Caco-2 (cell line): Measurements from ENCODE around the gene PLCB1. TPM values are rescaled to one million over a fixed set of nuclear protein-coding genes. Genes with fewer than 3 reads are reported as not detected.

ENCODE experiments used
- BruUV-seq: library from RNA; stranded (reverse); fragments of 400-500 nt; replicated peaks from 2 replicates; lab custom pipeline; 2021; lab: Mats Ljungman, UMichigan
- CTCF ChIA-PET: fragments of 300-600 bp; sonication (Branson Sonifier 250); formaldehyde crosslinking; loops from one replicate; lab custom pipeline; 2022; ENCODE audit warnings: antibody characterized with exemption; lab: Charles Lee
- POLR2A ChIA-PET: fragments of 300-600 bp; sonication (Branson Sonifier 250); formaldehyde crosslinking; loops from one replicate; lab custom pipeline; 2022; ENCODE audit warnings: antibody characterized with exemption; lab: Charles Lee
- DNase-seq, 2 experiments: peaks; one replicate each; pipeline versions ENCODE4 v3.0.0 to v3.0.0-alpha.2; 2020 to 2022
- H3K27me3 ChIP-seq: replicated peaks from 2 replicates; pipeline ENCODE4 v1.6.0; 2011; ENCODE audit warnings: low read length; ENCODE audit not compliant: control insufficient read depth, insufficient read depth
- H3K36me3 ChIP-seq: 2 replicates; pipeline ENCODE4 v1.5.1; 2011; ENCODE audit warnings: low read length; ENCODE audit not compliant: control insufficient read depth, insufficient read depth
- H3K4me1 ChIP-seq: fragments of 250-450 bp; sonication (Bioruptor Pico); 2 replicates; pipeline ENCODE4 v1.5.1; 2020; ENCODE audit warnings: mild to moderate bottlenecking
- H3K4me3 ChIP-seq: 2 replicates; pipeline ENCODE4 v1.5.1; 2011; ENCODE audit warnings: low read depth, mild to moderate bottlenecking, control low read depth, low read length
- H3K9me3 ChIP-seq: fragments of 250-450 bp; sonication (Bioruptor Pico); 2 replicates; pipeline ENCODE4 v1.5.1; 2020; ENCODE audit warnings: mild to moderate bottlenecking, moderate library complexity
- H3K27ac Mint-ChIP-seq: one replicate; pipeline ENCODE4 v1.8.0; 2022; ENCODE audit warnings: mixed read lengths; ENCODE audit not compliant: unreplicated experiment
- H3K27me3 Mint-ChIP-seq: one replicate; pipeline ENCODE4 v1.8.0; 2022; ENCODE audit warnings: mixed read lengths; ENCODE audit not compliant: insufficient read depth, unreplicated experiment
- H3K36me3 Mint-ChIP-seq: one replicate; pipeline ENCODE4 v1.8.0; 2022; ENCODE audit warnings: mild to moderate bottlenecking, mixed read lengths; ENCODE audit not compliant: insufficient read depth, unreplicated experiment
- H3K4me1 Mint-ChIP-seq: one replicate; pipeline ENCODE4 v1.8.0; 2022; ENCODE audit warnings: low read depth, mixed read lengths; ENCODE audit not compliant: unreplicated experiment
- H3K4me3 Mint-ChIP-seq: one replicate; pipeline ENCODE4 v1.8.0; 2022; ENCODE audit warnings: mild to moderate bottlenecking, moderate library complexity, mixed read lengths; ENCODE audit not compliant: unreplicated experiment
- H3K9me3 Mint-ChIP-seq: one replicate; pipeline ENCODE4 v1.8.0; 2022; ENCODE audit warnings: mixed read lengths; ENCODE audit not compliant: unreplicated experiment
- CTCF ChIP-seq, 2 experiments: fragments of 200-600 bp in 1 of 2; IDR thresholded peaks; 1 replicate in 1 of 2; 2 replicates in 1 of 2; pipeline versions ENCODE4 v1.5.1 to v1.8.0; 2011 to 2022; ENCODE audit warnings: antibody characterized with exemption in 1 of 2, control low read depth in 1 of 2, inconsistent platforms in 1 of 2, low read depth in 1 of 2, low read length in 1 of 2, mild to moderate bottlenecking in 1 of 2, moderate library complexity in 1 of 2; ENCODE audit not compliant: insufficient read depth in 1 of 2, severe bottlenecking in 1 of 2, unreplicated experiment in 1 of 2
- intact Hi-C: fragments of 100-400 bp; cut with micrococcal nuclease; formaldehyde crosslinking; loops from one replicate; pipeline ENCODE4 v1.10.0; 2022; ENCODE audit not compliant: unreplicated experiment
- total RNA-seq: library from RNA; stranded (reverse); gene quantifications from 2 replicates; pipeline ENCODE4 v1.2.3, GENCODE V29; 2022

Gene PLCB1
- total RNA-seq, 1 experiment from 2014 or later, result 105 TPM

- POLR2A ChIA-PET, result no interaction called here
- no peak overlapping the region for H3K27ac Mint-ChIP-seq
- CTCF ChIA-PET, result interaction anchor here (0.8 to 3.0 kb wide), 2 partner anchors 185 to 784 kb away, joined by 3 to 30 read pairs; no protein-coding TSS in a partner anchor
- H3K27me3 Mint-ChIP-seq, result no peaks in the 10 kb centered on the region
- H3K36me3 Mint-ChIP-seq, result peaks cover 18% of the 10 kb centered on the region
- no peaks in the 10 kb centered on the region for H3K9me3 Mint-ChIP-seq
- no peak overlapping the region for H3K4me3 ChIP-seq
- no peak for DNase-seq
- intact Hi-C loops, result loop anchor here (2.0 to 5.0 kb wide), 4 partner anchors 138 to 783 kb away; no protein-coding TSS in a partner anchor
- H3K27me3 ChIP-seq, result no peaks in the 10 kb centered on the region
- H3K4me3 Mint-ChIP-seq, result no peak overlapping the region
- no peaks in the 10 kb centered on the region; the same call in 1 of the 2 replicates for H3K36me3 ChIP-seq
- no peaks in the 10 kb centered on the region for H3K4me1 ChIP-seq
- no peak for TF ChIP-seq CTCF (IDR thresholded peaks at IDR 0.05; ENCODE audit: insufficient read depth in 1 of 2, low read depth in 1 of 2, low read length in 1 of 2, severe bottlenecking in 1 of 2, unreplicated experiment in 1 of 2)
- H3K9me3 ChIP-seq, result no peaks in the 10 kb centered on the region
- no TSS peak for BruUV-seq
- H3K4me1 Mint-ChIP-seq, result no peaks in the 10 kb centered on the region
These were observed 588.0 kb downstream of the PLCB1 start for GRCh38 chr20:8720089-8720488.

DNA sequence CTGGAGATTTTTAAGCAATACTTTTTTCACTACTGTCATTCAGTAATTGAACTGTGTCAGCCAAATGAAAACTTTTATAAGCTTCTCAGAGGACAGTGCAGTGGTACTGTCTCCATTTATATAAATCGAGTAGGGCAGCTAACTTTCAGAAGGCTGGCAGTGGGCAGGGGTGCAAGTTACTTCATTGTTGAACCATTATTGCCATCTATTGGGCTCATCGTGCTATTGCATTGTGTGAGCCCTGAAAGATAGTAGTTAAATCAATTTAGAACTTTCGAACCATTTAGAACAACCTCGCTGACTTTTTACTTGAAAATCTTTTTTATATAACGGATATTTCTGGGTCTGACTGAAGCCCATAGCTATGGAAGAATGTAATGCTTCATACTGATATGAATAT lies 589.0 kb downstream of the PLCB1 start:
- Histone ChIP-seq H3K4me1 (no peaks in the 10 kb centered on the region), H3K9me3 (no peaks in the 10 kb centered on the region), H3K27me3 (no peaks in the 10 kb centered on the region), H3K4me3 (no peak overlapping the region), H3K36me3 (no peaks in the 10 kb centered on the region; the same call in 1 of the 2 replicates)
- H3K27ac Mint-ChIP-seq, result no peak overlapping the region
- H3K4me1 Mint-ChIP-seq, result no peaks in the 10 kb centered on the region
- H3K9me3 Mint-ChIP-seq, result no peaks in the 10 kb centered on the region
- peak in 1 of 2 experiments; percentile 51 for DNase-seq
- H3K4me3 Mint-ChIP-seq, result no peak overlapping the region
- TF ChIP-seq CTCF (IDR thresholded peaks at IDR 0.05; ENCODE audit: insufficient read depth in 1 of 2, low read depth in 1 of 2, low read length in 1 of 2, severe bottlenecking in 1 of 2, unreplicated experiment in 1 of 2), result peak; percentile 56 to 69
- BruUV-seq, result no TSS peak
- H3K36me3 Mint-ChIP-seq, result peaks cover 13% of the 10 kb centered on the region
- H3K27me3 Mint-ChIP-seq, result no peaks in the 10 kb centered on the region
- ChIA-PET POLR2A (no interaction called here), CTCF (interaction anchor here (0.6 to 3.0 kb wide), 7 partner anchors 186 to 785 kb away, joined by 3 to 30 read pairs (median 6); partner anchors contain the start of gene PLCB1)
- intact Hi-C loops, result loop anchor here (1.0 to 5.0 kb wide), 5 partner anchors 139 to 784 kb away; no protein-coding TSS in a partner anchor

GRCh38 chr20:8722277-8722928 lies 590.3 kb downstream of the PLCB1 start:
- CTCF ChIA-PET, result interaction anchor here (0.6 to 3.0 kb wide), 9 partner anchors 187 to 786 kb away, joined by 3 to 30 read pairs (median 6); partner anchors contain the start of gene PLCB1

More at GRCh38 chr20:8722277-8722928, 590.3 kb downstream of the PLCB1 start:
- Histone ChIP-seq H3K9me3 (no peaks in the 10 kb centered on the region), H3K4me1 (no peaks in the 10 kb centered on the region), H3K4me3 (no peak overlapping the region), H3K27me3 (no peaks in the 10 kb centered on the region), H3K36me3 (no peaks in the 10 kb centered on the region; the same call in 1 of the 2 replicates)
- DNase-seq, result peak; percentile 62 to 70
- Mint-ChIP-seq H3K4me1 (no peaks in the 10 kb centered on the region), H3K4me3 (no peak overlapping the region), H3K9me3 (no peaks in the 10 kb centered on the region), H3K27me3 (no peaks in the 10 kb centered on the region), H3K36me3 (peaks cover 7% of the 10 kb centered on the region), H3K27ac (no peak overlapping the region)
- peak; percentile 68 to 77 for TF ChIP-seq CTCF (IDR thresholded peaks at IDR 0.05; ENCODE audit: insufficient read depth in 1 of 2, low read depth in 1 of 2, low read length in 1 of 2, severe bottlenecking in 1 of 2, unreplicated experiment in 1 of 2)
- intact Hi-C loops, result loop anchor here (1.0 to 5.0 kb wide), 7 partner anchors 140 to 742 kb away; no protein-coding TSS in a partner anchor
- POLR2A ChIA-PET, result interaction anchor here (0.6 kb wide), 1 partner anchor 1370 kb away, joined by 4 read pairs; no protein-coding TSS in a partner anchor
- BruUV-seq, result no TSS peak
